RKO (cell line): ENCODE measurements around the gene RPTOR.

Experiments used
- DNase-seq: peaks from one replicate; pipeline ENCODE4 v3.0.0-alpha.2; 2016; ENCODE audit warnings: low spot score

RPTOR gene

DNA sequence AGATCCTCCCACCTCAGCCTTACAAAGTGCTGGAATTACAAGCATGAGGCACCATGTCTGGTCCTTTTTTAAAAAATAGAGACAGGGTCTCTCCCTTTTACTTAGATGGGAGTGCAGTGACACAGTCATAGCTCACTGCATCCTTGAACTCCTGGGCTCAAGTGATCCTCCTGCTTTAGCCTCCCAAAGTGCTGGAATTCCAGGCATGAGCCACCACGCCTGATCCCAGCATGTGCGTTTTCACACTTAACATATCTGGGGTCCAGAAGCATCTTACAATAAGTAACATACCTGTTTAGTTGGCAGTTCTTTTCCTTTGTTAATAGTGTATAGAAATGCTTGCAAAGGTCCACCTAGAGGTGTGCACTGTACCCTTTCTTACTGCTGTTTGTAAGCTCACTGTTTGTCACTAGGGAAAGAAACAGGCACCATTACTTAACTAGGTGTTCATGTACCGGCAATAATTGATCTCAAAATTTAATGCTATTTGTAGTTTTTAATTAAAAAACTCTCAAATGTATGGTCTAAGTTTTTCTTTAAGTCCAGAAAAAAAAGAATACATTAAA, 221.7 kb downstream of the RPTOR start:
- DNase-seq, result no peak

DNA sequence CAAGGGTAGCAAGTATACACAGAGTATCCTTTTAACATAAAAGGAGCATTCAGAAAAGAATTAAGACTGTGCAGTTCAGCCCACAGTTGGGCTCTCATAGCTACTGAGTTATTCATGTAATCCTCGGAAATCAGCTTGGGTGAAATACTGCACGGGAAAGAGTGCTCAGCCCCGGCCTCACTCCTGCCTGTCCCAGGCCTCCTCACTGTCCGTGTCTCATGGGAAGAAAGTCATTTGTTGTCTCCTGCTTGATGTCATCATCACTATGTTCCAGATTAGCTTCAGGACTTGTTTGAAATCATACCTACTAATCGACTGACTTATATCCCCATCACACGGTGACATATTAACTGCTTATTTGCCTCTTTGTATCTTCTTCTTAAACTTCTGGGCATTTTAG, 223.8 kb downstream of the RPTOR start:
- no peak for DNase-seq

DNA sequence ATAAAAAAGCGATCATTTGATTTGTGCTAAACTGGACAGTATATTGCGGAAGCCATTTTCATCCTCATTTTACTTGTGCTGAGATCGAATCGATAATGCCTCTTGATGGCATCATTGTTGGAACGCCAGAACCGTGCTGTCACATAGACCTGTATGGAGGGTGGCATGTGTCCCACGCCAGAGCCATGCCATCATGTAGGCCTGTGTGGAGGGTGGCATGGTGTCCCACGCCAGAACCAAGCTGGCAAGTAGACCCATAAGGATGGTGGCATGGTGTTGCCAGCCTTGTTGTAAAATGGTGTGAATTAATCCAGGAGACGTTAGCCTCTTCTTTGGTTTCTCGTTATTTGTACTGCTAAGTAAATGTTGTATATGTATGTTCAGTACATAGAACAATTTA, 224.3 kb downstream of the RPTOR start:
- DNase-seq, result no peak

DNA sequence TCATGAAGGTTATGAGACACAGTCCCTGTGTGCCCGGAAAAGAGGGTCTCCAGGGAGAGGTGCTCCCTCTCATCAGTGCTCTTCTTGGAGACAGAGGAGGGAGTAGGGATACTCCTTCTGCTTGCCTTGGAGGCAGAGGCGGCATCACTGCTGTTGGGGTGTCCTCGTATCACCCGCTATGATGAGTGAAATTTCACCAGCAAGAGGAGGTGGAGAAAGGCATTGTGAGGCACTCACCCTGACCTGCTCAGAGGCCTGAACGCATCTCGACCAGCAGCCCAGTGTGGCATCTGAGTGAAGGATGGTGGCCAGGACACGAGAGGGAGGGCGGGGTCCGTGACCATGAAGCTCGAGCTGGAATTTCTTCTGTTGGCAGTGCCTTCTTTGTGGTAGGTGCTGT, 224.9 kb downstream of the RPTOR start:
- no peak for DNase-seq

DNA sequence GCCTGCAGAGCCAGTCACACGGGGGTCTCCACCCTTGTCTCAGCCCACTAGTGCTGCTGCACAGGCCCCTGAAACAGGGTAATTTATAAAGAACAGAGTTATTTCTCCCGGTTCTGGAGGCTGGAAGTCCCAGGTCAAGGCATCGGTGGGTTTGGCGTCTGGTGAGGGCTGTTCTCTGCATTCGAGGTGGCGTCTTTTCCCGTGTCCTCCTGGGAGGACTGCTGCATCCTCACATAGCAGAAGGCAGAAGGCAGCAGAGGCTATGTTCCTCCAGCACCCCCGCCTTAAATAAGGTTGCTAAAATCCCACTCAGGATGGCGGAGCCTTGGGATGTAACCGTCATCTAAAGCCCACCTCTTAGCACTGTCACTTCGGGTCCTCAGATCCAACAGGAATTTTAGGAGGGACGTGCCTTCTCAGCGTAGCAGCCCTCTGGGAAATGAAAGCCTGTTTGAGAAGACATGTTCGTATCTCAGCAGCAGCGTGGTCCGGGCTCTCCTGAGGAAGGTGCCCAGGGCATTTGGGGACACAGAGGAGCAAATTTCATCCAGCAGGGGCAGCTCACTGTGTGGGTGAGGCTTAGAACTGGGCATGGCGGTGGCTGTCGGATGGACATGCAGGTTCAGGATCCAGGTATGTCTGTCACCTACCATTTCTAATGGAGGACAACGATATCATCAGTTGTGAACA, 225.4 kb downstream of the RPTOR start:
- no peak for DNase-seq

DNA sequence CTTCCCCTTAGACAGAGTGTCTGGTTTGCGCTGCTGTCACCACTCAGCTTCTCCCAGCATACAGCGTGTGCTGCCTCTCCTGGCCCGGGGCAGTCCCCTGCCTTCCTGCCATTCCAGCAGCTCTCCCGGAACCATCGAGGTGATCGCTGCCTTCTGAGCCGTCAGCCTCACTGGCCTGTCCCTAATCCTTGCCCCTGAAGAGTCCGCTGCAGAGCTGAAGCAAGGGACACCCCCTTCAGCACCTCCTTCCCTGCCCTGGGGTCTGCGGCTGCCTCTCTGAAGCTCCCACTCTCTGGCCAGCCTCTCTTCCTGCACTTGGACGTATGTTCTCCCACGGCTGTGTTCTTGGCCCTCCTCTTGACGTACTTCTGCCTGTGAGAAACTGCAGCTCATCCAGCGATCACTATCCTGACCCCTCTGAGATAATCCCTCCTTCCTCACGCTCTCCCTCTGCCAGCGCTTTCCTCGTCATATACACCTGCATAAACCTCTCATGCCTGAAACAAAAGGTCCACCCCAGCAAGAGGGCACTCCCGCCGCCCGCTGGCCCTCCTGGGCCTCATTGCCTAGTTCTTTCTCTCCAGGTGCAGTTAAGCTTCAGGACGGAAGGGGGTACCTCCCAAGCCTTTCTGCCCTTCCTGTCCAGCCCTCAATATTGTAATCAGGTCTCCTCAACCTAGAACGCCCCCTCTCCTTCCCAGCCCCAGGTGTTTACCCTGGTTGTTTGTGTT, 226.4 kb downstream of the RPTOR start:
- no peak for DNase-seq

DNA sequence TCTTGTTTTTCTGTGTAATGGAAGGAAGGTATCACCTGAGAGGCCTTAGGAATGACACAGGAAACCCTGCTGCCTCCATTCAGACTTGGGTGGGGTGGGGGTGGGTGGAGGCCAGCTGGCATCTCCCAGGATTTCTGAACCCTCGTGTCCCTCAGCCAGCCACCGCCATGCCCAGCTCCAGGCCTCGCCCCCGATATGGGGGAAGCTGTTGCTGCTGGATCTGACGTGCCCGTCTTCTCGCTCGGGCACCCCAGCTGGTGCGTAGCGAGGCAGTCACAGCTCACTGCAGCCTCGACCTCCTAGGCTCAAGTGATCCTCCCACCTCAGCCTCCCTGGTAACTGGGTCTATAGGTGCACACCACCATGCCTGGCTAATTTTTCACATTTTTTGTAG, 227.0 kb downstream of the RPTOR start:
- no peak for DNase-seq

DNA sequence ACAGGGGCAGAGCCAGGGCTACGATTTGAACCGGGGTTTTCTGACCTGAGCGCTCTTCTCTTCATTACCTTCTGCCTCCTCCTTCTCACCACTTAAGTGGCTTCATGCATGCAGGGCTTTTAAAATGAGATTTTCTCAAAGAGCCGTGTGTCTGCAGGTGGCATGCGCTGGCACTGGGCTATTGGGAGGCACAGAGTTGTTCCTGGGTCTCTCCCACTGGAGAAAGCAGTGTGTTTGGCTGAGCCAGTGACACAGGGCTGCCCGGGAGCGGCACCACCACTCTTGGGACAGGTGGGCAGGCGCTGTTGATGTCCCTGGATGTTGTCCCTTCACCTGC, 228.2 kb downstream of the RPTOR start:
- DNase-seq, result no peak

DNA sequence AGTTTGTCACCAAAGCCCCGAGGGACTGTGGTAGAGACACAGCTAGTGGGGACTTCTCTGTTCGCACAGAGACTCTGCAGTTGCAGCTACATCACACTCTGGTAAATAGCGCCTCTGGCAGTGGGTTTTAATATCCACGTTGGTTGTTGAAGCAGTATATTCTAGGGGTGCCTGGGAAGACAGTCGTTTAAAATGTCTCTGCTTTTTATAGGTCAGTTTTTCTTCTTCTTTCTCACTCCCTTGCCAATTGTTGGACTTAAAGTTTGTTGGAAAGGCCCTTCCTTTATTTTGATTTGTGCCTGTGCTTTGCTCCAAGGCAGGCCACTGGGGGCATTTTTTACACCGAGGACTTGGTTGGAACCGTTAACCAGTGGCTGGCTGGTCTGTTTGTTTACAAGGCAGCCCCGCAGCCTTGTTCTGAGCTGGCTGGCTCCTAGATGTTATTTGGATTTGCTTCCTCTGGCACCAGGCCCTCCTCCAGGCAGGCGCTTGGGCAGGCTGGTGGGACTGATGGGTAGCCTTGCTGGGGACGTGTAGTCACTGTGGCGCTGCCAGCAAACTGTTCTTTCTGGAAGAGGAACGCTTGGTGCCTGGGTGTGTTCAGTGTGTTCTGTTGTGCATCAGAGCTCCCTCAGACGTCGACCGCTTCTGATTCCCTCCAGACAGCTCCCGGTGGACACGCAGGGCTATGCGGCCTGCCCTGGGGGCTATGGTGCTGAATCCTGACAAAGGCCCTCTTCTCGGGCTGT, 228.8 kb downstream of the RPTOR start:
- DNase-seq, result no peak

DNA sequence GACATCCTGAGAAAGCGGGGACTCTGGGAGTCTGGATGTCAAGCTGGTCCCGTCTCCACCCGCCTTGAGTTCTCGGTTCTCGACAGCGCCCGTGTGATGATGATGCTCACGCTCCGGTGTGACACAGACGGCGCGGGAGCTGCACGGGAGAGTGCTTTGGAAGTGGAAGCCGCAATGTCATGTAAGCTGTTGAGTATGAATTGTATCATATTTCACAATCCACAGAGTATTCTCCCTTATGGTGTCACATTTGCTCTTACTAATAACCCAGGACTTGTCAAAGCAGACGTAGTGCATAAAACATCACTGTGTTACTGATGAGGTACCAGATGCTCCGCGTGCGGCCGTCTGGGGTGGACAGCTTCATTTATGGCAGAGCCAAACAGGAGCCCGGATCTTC, 229.5 kb downstream of the RPTOR start:
- no peak for DNase-seq

DNA sequence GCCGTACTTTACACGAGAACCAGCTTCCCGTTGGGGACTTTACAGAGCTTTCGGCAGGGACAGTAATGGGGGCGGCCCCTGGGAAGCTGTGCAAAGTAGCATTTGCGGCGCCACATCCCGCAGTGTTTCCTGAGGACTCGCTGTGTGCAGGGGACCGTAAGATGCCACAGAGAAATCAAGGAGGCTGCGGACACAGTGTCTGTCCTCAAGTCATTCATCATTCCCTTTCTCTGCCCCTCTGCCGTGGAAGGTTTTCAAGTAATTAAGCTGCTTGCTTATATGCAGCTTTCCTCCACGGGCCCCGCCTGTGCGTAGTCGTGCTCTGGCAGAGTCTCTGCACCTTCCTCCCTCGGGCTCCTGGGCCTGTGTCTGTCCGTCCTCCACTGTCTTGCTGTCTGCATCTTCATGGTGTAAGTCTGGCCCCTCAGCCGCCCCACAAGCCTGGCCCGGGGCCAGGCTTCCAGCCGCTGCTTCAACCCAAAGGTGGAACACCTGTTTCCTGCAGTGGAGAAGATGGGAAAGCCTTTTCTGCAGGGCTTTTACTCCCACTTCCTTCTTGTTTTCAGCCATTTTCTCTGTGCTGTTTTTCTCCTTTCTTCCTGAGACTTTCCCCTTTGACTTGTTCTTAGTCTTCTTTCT, 230.1 kb downstream of the RPTOR start:
- DNase-seq, result no peak

DNA sequence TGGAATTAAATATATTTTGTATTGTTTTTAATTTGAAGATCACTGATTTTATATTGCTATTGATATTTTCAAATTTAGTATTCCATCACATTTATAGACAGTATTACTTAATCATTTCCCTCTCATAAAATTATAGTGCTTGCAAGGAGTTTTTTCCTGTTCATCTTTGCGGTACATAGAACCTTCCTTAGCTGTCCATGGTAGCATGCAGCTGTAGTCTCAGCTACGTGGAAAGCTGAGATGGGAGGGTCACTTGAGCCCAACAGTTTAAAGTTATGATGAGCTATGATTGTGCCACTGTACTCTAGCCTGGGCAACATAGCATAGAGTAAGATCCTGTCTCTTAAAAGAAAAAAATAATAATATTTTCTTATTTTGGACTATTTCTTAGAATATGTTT, 231.2 kb downstream of the RPTOR start:
- no peak for DNase-seq

DNA sequence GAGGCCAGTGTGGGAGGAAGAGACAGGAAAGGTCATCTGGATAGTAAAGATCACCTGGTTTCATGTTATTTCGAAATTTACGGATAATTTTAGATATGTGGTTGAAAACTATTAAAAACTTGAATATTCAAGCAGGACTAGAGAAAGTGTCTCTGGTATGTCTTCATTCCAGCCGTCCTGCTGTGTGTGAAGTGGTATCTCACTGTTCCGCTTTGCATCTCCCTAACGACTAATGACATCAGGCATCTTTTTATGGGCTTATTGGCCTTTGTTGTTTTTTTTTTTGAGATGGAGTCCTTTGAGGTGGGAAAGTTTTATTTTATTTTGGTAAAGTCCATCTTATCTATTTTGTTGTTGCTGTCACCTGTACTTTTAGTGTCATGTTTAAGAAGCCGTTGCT, 232.6 kb downstream of the RPTOR start:
- no peak for DNase-seq

DNA sequence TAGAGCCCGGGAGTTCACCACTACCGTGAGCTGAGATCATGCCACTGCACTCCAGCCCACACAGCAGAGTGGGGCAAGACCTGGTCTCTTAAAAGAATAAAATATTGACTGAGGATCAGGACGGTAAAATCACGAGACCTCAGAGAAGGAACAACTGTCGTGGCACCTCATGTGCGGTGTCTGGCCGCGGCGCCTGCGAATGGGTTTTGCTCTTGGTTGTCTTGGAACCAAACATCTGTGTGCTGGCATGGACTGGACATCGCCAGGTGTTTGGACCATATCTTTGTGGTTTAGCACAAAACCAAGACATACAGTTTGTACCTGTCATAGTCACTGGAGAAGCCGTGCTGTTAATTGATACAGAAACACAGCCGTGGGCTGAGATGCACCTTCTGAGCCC, 234.1 kb downstream of the RPTOR start:
- DNase-seq, result no peak

DNA sequence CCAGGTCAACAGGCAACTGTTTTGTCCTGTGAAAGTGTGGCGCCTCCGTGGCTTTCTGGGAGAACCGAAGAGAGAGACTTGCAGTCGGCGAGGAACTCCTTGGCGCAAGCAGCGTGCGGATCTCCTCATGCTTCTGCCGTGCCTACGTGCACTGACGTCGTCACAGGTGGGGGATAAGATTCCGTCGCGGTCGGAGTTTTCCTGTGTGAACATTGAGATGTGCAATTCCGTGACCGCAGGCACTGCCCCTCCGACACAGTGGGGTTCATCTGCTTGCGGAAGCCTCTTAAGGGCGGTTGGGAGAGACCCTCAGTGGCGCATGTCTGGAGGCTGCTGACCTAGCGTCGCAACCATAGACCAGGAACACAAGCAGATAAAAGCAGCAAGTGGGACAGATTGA, 234.7 kb downstream of the RPTOR start:
- no peak for DNase-seq

DNA sequence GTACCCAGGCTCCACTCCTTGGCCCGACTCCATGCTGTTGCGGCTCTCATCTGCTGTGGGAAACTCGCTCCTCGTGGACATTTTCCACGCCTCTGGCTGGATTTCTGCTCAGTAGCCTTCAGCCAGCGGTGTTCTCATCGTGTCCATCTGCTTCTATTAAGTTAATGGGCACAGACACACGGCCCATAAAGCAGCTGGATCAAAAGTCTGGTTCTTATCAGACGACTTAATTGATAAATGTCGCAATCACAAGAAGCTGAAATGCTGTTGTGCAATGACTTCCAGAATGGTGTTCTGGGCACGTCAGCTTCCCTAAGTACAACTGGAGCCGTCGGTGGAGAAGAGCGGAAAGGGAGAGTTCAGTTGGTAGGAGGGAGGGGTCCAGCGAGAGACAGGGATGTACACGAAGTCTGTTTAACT, 235.3 kb downstream of the RPTOR start:
- no peak for DNase-seq

DNA sequence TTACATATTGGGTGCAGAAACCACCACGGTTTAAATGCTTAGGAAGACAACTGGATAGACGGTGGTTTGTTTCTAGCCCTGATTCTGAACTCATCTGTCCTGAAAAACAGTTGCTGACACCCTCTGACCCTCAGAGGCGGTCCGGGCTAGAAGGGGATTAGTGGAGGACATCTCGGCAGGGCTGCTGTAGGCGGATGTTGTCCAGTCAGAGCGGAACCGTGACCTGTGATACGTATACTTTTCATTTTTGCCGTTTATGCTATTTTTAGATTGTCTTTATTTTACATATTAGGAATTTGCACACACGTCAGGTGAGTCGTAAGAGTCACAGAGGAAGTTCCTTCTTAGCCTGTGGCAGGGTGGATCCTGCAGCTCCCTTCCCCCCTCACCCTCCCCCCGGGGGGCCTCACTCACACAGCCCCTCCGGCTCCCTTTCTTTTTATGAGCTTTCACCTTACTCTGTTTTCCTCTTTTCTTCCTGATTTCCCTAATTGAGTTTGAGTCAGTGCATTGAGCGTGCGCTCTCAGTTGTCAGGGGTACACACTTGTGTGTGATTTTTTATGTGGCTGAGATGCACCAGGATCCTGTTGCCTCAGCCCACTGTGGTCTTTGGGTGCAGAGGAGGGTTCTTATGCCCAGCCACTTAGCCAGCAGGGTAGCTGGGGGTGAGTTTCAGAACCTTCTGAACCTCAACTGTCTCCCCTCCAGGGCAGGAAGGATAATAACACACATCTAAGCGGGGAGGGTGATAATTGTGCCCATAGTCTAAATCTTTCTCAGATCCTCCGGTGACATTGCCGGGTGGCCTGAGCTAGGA, 236.0 kb downstream of the RPTOR start:
- no peak for DNase-seq

DNA sequence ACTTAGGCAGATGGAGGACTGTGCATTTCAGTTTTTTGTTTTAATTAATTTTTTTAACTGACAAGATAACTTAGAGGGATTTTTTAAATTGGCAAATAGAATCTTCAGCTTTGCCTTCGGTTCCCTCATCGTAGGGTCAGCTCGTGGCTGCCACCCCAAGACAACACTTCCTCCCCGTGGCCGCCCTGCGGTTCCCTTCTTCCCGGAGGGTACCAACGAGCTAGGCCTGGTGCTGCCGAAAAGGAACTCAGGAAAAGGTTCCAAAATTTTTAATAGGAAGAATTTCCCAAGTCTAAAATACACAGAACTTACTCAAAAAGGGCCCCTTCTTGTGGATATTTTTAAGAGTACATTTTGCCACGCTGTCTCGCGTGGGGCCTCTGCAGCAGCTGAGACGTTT, 236.6 kb downstream of the RPTOR start:
- no peak for DNase-seq

DNA sequence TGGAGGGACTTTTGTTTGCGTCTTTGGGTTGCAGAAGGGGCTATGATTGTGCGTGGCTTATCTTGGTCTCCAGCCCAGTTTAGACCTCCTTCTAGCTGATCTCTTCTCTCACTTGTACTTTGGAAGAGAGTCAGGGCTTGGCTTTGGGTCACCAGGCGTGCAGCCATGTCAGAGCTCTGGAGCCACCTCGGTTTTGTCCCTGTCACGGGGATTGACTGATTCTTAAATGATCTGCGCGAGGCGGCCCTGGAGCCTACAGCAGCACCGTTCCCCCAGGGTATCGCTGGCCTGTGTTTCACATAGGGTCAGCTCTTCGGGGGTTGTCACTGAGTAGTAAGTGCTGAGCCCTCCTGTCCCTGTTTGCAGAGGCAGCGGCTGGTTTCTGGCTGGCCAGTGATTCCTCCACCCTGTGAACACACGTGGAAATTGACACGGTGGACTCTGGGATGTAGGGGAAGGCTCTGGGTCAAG, 237.2 kb downstream of the RPTOR start:
- DNase-seq, result no peak

DNA sequence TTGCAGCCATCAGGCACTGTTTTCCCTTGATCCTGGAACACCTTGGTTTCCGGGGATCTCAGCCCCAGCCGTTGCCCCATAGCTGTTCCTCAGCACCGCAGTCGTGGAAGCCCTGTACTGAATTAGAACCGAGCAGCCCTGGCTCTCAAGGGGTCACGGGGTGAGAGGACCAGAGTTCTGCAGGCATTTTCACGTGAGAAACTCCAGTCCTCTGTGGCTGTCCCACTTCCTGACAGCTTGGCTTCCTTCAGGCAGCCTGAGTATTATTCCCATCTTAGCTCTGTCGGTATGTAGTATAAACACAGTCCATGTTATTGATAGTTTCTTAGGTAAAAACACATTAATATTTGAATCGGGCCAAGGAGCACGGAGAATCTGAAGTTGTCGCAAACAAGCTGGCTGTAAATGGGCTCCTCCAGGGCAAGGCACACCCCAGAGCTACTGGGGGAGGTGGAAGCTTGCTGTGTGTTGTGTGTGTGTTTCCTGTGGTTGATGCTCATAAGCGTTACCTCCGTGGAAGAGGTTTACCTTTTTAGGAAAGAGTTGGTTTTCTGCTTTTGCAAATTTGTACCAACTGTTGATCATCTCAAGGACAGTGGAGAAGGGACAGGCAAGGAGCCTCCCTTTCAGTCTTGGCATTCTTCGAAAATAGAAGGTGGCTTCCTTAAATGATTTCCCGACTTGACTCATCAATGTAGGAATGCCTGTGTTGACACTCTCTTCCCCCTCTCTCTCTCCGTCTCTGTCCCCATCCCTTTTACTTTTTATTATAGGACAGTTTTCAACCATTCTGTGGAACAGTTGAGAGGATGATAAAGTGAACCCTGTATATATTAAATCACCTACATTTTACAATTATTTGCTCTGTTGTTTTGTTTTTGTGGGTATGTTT, 238.1 kb downstream of the RPTOR start:
- no peak for DNase-seq

DNA sequence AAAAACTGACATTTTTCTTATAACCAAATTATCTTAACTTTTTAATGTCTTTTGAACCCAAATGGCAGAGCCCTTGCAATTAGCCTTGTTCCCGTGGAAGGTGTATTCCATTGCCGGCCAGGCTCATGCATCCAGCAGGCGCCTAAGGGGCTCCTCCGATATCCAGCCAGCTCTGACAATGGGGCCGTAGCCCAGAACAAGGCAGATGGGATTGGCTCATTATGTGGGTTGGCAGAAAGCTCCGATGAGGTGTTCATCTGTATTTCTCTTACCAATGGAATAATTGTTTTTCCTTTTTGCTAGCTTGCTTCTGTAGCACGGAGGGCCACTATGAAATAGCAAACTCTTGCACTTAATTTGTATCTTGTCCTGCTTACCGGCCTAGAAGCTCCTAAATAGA, 238.8 kb downstream of the RPTOR start:
- no peak for DNase-seq
